Inflammatory macrophage treated with lipopolysaccharide for 4 hours (primary cell): ENCODE results near the gene PDIA6.

ENCODE experiments used
- DNase-seq: peaks from one replicate; pipeline ENCODE4 v3.0.0-alpha.2; 2020

Gene PDIA6

GRCh38 chr2:10762651-10763460, 49.7 kb downstream of the PDIA6 start:
- peak; percentile 5 for DNase-seq

DNA sequence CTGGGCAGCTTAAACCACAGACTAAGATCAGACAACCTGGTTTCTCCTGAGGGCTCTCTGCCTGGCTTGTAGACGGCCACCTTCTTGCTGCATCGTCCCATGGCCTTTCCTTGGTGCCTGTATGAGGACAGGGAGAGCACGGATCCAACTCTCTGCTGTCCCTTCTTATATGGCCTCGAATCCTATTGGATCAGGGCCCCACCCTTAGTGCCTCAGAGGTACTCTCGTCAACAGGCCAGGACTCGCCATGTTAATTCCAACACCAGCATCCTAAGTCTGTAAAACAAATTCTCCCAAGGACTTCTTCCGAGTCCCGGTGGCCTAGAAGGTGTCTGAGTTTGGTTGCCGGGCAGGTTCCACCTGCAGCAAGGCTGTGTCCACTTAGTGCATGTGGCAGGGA, 51.0 kb downstream of the PDIA6 start:
- no peak for DNase-seq

GRCh38 chr2:10760794-10761504, 51.6 kb downstream of the PDIA6 start:
- DNase-seq, result no peak

DNA sequence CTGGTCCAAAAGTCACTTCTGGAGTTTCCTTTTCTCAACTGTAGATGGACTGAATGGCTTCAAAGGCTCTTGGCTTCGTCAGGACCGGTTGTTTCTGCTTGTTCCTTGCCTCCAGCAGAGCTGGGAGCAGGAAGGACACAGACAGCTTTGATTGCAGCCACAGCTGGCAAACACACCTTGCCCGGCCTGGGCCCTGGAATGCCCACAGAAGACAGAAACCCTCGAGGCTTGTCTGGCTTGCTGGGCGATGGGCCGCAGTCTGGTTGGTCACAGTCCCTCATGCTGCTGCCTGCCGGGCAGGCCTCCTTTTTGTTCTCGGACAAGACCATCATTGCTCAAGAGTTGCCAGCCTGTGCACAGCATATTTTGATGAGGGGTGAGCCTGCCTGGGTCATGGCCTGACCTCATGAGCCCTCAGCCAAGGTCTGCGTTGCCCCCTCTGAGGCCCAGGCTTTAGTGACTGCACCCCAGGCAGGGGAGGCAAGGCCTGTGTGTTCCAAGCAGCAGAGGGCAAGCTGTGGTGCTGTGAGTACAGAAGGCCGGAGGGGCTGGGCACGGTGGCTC, 53.4 kb downstream of the PDIA6 start:
- DNase-seq, result no peak

- no peak for DNase-seq
Observed at GRCh38 chr2:10757814-10758286, 54.7 kb downstream of the PDIA6 start.

- DNase-seq, result no peak
Observed at GRCh38 chr2:10755621-10756020, 57.0 kb downstream of the PDIA6 start.

- no peak for DNase-seq
Observed at GRCh38 chr2:10753876-10754275, 58.7 kb downstream of the PDIA6 start.

DNA sequence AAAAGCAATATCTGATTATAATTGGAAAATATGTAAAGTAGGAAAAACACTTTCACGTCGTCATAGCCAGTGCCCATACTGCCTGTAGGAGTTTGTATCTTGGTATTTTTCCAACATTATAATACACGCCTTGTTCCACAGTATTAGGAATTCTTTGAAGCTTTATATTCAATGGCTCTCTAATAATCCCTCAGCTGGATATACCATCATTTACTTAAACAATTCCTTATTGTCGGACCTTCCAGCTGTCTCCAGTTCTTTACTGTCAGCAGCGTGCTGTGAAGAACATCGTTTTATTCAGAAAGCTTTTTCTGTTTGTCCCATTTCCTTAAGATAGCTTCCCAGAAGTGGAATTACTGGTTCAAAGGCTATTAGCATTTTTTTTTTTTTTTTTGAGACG, 59.4 kb downstream of the PDIA6 start:
- DNase-seq, result no peak

DNA sequence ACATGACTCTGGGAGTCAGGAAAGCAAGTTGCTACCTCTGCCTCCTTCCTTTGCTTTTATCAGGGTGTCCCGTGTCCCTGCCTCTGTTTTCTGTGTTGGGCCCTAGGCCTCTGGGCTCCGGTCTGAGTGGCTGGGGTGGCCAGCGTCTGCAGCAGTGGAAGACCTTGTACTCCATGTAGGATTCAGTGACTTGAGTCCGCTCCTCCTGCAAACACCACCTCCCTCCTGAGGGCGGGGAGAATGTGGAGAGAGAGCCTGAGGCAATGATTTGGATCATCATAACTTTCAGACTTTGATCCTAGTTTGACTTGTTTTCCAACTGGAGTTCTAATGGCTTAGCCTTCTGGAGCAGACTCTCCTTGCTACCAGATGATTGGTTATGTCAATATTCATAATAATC, 60.3 kb downstream of the PDIA6 start:
- no peak for DNase-seq

DNA sequence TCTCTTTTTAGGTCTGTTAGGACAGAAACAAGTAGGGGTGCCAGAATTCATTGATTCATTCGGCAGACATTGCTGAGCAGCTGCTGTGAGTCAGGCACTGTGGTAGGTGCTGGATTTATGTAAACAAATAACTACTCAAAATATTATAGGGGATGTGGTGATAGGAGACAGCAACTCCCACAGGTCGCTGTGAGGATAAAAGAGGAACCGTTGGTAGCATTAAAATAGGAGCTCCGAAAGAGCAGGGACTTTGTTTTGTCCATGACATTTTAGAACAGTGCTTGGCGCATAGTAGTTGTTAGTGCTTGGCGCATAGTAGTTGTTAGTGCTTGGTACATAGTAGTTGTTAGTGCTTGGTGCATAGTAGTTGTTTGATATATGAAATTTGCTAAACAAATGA, 62.0 kb downstream of the PDIA6 start:
- peak; percentile 19 for DNase-seq

- no peak for DNase-seq
Observed at GRCh38 chr2:10742666-10743065, 69.9 kb downstream of the PDIA6 start.

- no peak for DNase-seq
Observed at GRCh38 chr2:10741139-10741538, 71.4 kb downstream of the PDIA6 start.

GRCh38 chr2:10740226-10740625, 72.4 kb downstream of the PDIA6 start:
- DNase-seq, result no peak

GRCh38 chr2:10738192-10738591, 74.4 kb downstream of the PDIA6 start:
- DNase-seq, result no peak

- no peak for DNase-seq
Observed at GRCh38 chr2:10733980-10734379, 78.6 kb downstream of the PDIA6 start.

DNA sequence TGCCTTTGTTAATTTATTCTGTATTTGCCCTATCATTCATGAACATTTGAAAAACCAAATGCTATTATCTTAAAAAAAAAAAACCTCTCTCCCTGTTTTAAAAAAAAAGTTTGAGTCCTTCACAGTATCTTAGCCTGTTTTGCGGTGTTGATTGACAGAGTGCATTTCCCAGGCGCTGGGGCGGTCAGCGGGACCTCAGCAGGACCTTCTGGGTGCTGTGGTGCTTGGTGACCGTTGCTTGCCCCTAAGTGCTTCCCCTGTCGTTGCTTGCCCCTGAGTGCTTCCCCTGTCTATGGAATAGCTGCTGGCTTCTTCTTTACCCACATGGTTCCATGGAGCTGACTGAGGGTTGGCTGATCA, 79.0 kb downstream of the PDIA6 start:
- no peak for DNase-seq
